Transverse colon (tissue), 4 donors: ENCODE data around the gene PRUNE1. TPM values are rescaled to one million over a fixed set of nuclear protein-coding genes. Genes with fewer than 3 reads are reported as not detected.
A peak's percentile ranks its signal among the peaks of the same experiment; 100 is the strongest.

Source experiments
- DNase-seq: peaks from one replicate; pipeline ENCODE4 v3.0.0-alpha.2; 2019
- H3K27ac ChIP-seq, 4 donors: fragments of 200-600 bp; sonication (generic); 2 replicates each; pipeline ENCODE4 v1.5.1; 2016 to 2018; ENCODE audit warnings: inconsistent platforms in 4 of 4
- H3K27me3 ChIP-seq: fragments of 200-600 bp; sonication (generic); 2 replicates; pipeline ENCODE4 v1.5.1; 2017; ENCODE audit warnings: inconsistent platforms
- H3K36me3 ChIP-seq, 4 donors: fragments of 200-600 bp; sonication (generic); 2 replicates each; pipeline ENCODE4 v1.5.1; 2017 to 2019; ENCODE audit warnings: inconsistent platforms in 4 of 4
- H3K4me1 ChIP-seq, 4 donors: fragments of 200-600 bp; sonication (generic); 2 replicates each; pipeline ENCODE4 v1.5.1; 2017 to 2020; ENCODE audit warnings: inconsistent platforms in 4 of 4
- H3K4me3 ChIP-seq, 4 donors: fragments of 200-600 bp; sonication (generic); 1 replicate in 1 of 4; 2 replicates in 3 of 4; pipeline versions ENCODE4 v1.5.1 to v1.6.1; 2017 to 2019; ENCODE audit warnings: inconsistent platforms in 4 of 4
- H3K9me3 ChIP-seq, 2 donors: fragments of 200-600 bp; sonication (generic); 2 replicates each; pipeline ENCODE4 v1.5.1; 2017 to 2019; ENCODE audit warnings: inconsistent platforms in 2 of 2
- CTCF ChIP-seq, 5 experiments: fragments of 200-600 bp in 3 of 5; fragments of 450-650 bp in 2 of 5; sonication (generic) in 3 of 5; IDR thresholded peaks; 1 replicate in 2 of 5; 2 replicates in 3 of 5; pipeline ENCODE4 v1.5.1; 2016 to 2017; ENCODE audit warnings: antibody characterized with exemption in 5 of 5, inconsistent platforms in 3 of 5, mild to moderate bottlenecking in 2 of 5, moderate library complexity in 1 of 5
- EP300 ChIP-seq: sonication (generic); formaldehyde crosslinking; IDR thresholded peaks from one replicate; pipeline ENCODE4 v1.6.1; 2017; ENCODE audit warnings: antibody characterized with exemption, low read depth
- POLR2A ChIP-seq: fragments of 450-650 bp; IDR thresholded peaks from one replicate; pipeline ENCODE4 v1.6.1; 2016; ENCODE audit warnings: antibody characterized with exemption, mild to moderate bottlenecking, moderate library complexity
- POLR2AphosphoS5 ChIP-seq, 3 donors: sonication (generic); formaldehyde crosslinking; IDR thresholded peaks; one replicate each; pipeline ENCODE4 v1.6.1; 2016; ENCODE audit warnings: antibody characterized with exemption in 3 of 3
- WGBS, 2 donors: methylation state at CpG; one replicate each; pipeline ENCODE4 v1.1.5; 2018; ENCODE audit warnings: low coverage in 1 of 2; 5-methylcytosine and 5-hydroxymethylcytosine counted together
- in situ Hi-C, 4 donors: fragments of 200-750 bp; cut with MboI; loops; one replicate each; pipeline versions ENCODE4 v1.15.0 to v1.15.1; 2017; ENCODE audit warnings: low sequenced_read_pairs in 3 of 4, low pct_ligation_motif_present in 1 of 4, low pct_unique_long_range_greater_than_20kb in 1 of 4
- intact Hi-C: fragments of 100-400 bp; cut with DNase I; formaldehyde crosslinking; loops from one replicate; pipeline ENCODE4 v1.15.1; 2023; ENCODE audit warnings: low total_unique reads
- total RNA-seq, 4 donors: library from RNA; depleted of rRNA; stranded (reverse); fragments of >200 nt; gene quantifications; one replicate each; pipeline ENCODE4 v1.1.0, GENCODE V29; 2016

PRUNE1 gene
- total RNA-seq, 4 donors from 2014 or later, result 9.0 to 80.4 (median 26.8) TPM

- 16% methylated on average over 66 of the region's 106 CpGs; no CpG with 5 or more reads in 1 of the 2 donors for WGBS, 2 donors
- H3K36me3 ChIP-seq, result no peaks in the 10 kb centered on the region
- H3K9me3 ChIP-seq, result no peaks in the 10 kb centered on the region
- intact Hi-C loops (no loop called here), in situ Hi-C loops (no loop called here)
- TF ChIP-seq EP300 (no peak), POLR2A (no peak), POLR2AphosphoS5 (IDR thresholded peaks at IDR 0.05) (peak; percentile 11 to 45 (median 39))
- peak within 1 kb of the TSS; percentile 92 to 98 (median 96) for H3K27ac ChIP-seq
- peak within 1 kb of the TSS; percentile 55 to 94 (median 72) for H3K4me3 ChIP-seq
- H3K4me1 ChIP-seq, result peaks cover 37 to 61% (median 59%) of the 10 kb centered on the region in 4 donors
- no peaks in the 10 kb centered on the region for H3K27me3 ChIP-seq
- peak; percentile 88 for DNase-seq
Observed at GRCh38 chr1:150974580-150975478, 33.4 kb upstream of the PRUNE1 start, which contains the start of gene CERS2. TSS of gene CERS2 (minus strand) at chr1:150974835. CDS start at chr1:150969090, 5,745 bp downstream.

GRCh38 chr1:150976401-150976821, 31.8 kb upstream of the PRUNE1 start:
- Histone ChIP-seq H3K27me3 (no peaks in the 10 kb centered on the region), H3K9me3 (no peaks in the 10 kb centered on the region), H3K36me3 (no peaks in the 10 kb centered on the region), H3K27ac (peak overlapping the region; percentile 51 to 65 (median 57)), H3K4me1 (peaks cover 29 to 56% (median 52%) of the 10 kb centered on the region in 4 donors), H3K4me3 (no peak overlapping the region)
- TF ChIP-seq POLR2AphosphoS5 (IDR thresholded peaks at IDR 0.05), result no peak
- in situ Hi-C loops, result no loop called here
- no peak for DNase-seq
- intact Hi-C loops, result no loop called here
- WGBS, 2 donors, result 94 to 95% methylated on average over 3 to 9 of the region's 9 CpGs

GRCh38 chr1:150976879-150977694, 31.2 kb upstream of the PRUNE1 start:
- TF ChIP-seq POLR2AphosphoS5 (IDR thresholded peaks at IDR 0.05), result peak; percentile 61 to 62 (median 61)
- TF ChIP-seq EP300, result no peak
- no peak for TF ChIP-seq CTCF (IDR thresholded peaks at IDR 0.05)
- Histone ChIP-seq H3K4me3 (no peak overlapping the region), H3K36me3 (no peaks in the 10 kb centered on the region), H3K27me3 (no peaks in the 10 kb centered on the region), H3K4me1 (peaks cover 23 to 56% (median 52%) of the 10 kb centered on the region in 4 donors), H3K9me3 (no peaks in the 10 kb centered on the region), H3K27ac (peak overlapping the region; percentile 51 to 65 (median 57))
- 41 to 48% methylated on average over 4 to 11 of the region's 11 CpGs for WGBS, 2 donors
- peak; percentile 91 for DNase-seq
- intact Hi-C loops (no loop called here), in situ Hi-C loops (no loop called here)

- Histone ChIP-seq H3K36me3 (no peaks in the 10 kb centered on the region), H3K9me3 (no peaks in the 10 kb centered on the region), H3K27ac (peak overlapping the region; percentile 50 to 64 (median 60)), H3K27me3 (no peaks in the 10 kb centered on the region), H3K4me1 (peaks cover 14 to 47% (median 40%) of the 10 kb centered on the region in 4 donors), H3K4me3 (peak overlapping the region in 1 of 4 donors; percentile 29)
- in situ Hi-C loops, result no loop called here
- TF ChIP-seq POLR2AphosphoS5 (IDR thresholded peaks at IDR 0.05) (peak in 2 of 3 donors; percentile 29 to 30), POLR2A (no peak), CTCF (IDR thresholded peaks at IDR 0.05) (peak; percentile 99 to 100 (median 100))
- intact Hi-C loops, result no loop called here
- DNase-seq, result peak; percentile 92
- 23 to 26% methylated on average over 6 to 23 of the region's 23 CpGs for WGBS, 2 donors
Observed at GRCh38 chr1:150979092-150980056, 28.9 kb upstream of the PRUNE1 start.
